HL-60/S4 (cell line): Measurements from ENCODE around the gene OR6C65.

Experiments
- in situ Hi-C: fragments of 300-500 bp; cut with MboI; formaldehyde crosslinking; loops from 2 replicates; pipeline ENCODE4 v1.14.3; 2022; ENCODE audit warnings: low sequenced_read_pairs

OR6C65 gene

DNA sequence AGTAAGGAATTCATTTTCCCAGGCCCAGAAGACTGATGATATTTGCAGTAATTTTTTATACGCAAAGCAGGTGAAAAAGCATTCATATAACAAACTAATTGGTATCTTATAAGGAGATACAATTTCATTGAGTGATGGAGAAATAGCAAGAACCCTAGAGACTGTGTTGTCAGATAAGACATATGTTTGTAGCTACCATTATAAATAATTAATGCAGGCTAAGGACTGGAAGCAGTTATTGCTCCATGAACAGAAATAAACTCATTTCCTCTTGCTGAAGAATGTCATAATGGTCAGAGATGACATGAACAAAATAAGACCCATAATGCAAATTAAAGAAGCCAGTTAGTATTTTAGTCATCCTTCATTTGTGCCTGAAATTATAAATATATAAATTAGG lies 45.0 kb downstream of the OR6C65 start:
- in situ Hi-C loops, result no loop called here

DNA sequence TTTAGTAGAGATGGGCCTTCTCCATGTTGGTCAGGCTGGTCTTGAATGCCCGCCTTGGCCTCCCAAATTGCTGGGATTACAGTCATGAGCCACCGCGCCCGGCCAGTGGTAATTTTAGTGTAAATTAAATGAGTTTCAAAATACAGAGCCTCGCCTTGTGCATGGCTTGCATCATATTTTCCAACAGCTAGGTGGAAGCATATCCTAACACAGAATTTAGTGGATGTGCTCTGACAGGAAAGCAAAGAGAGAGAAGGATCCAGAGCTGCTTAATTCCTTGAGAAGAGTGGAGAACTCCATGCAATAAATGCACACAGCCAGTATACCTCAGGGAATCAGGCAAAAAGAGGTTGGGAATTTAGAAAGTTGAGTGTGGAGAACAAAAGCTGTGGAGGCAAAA lies 46.0 kb downstream of the OR6C65 start:
- in situ Hi-C loops, result no loop called here

DNA sequence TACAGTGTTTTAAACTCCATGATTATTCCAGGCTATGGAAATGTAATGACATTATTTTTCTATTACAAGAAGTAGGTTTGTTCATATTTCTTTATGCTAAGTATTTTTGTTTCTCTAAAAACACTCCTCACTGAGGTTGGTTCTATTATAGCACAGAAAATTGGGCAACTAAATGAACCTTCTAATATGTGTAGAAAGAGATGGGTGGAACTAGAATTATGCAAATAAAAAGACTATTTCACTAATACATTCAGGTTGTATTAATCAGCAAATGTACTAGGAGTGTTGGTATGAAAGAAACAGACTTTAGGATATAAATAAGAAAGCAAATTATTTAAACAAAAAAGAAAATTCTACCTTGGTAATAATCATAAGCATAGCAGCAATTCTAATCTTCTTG lies 48.5 kb downstream of the OR6C65 start:
- in situ Hi-C loops, result no loop called here
